ENCODE measurements around the gene HELZ2.

- no peak for TF ChIP-seq CTCF (IDR thresholded peaks at IDR 0.05)
- TF ChIP-seq EP300 (IDR thresholded peaks at IDR 0.05): no peak
These were observed 19.4 kb downstream of the HELZ2 start for GRCh38 chr20:63554361-63555278.
